ENCODE results near the gene CHN2.

The CHN2 gene

GRCh38 chr7:29278337-29279069, 83.9 kb downstream of the CHN2 start:
- Histone ChIP-seq H3K27me3 (replicated peaks; ENCODE audit: control insufficient read depth, insufficient read depth, low read length, poor library complexity, severe bottlenecking) (no peaks in the 10 kb centered on the region), H3K27ac (ENCODE audit: insufficient read depth, low read length, poor library complexity, severe bottlenecking) (no peak overlapping the region), H3K4me3 (ENCODE audit: insufficient read depth, low read depth, low read length, poor library complexity, severe bottlenecking) (no peak overlapping the region), H3K36me3 (ENCODE audit: control insufficient read depth, insufficient read depth, low read length) (no peaks in the 10 kb centered on the region), H3K9me3 (ENCODE audit: control insufficient read depth, low read length) (no peaks in the 10 kb centered on the region), H3K4me1 (ENCODE audit: control insufficient read depth, insufficient read depth, low read length, poor library complexity, severe bottlenecking) (no peaks in the 10 kb centered on the region)
- DNase-seq: no peak

GRCh38 chr7:29281782-29282541, 87.4 kb downstream of the CHN2 start:
- Histone ChIP-seq H3K4me1 (ENCODE audit: control insufficient read depth, insufficient read depth, low read length, poor library complexity, severe bottlenecking) (no peaks in the 10 kb centered on the region), H3K27ac (ENCODE audit: insufficient read depth, low read length, poor library complexity, severe bottlenecking) (no peak overlapping the region), H3K36me3 (ENCODE audit: control insufficient read depth, insufficient read depth, low read length) (no peaks in the 10 kb centered on the region), H3K27me3 (replicated peaks; ENCODE audit: control insufficient read depth, insufficient read depth, low read length, poor library complexity, severe bottlenecking) (no peaks in the 10 kb centered on the region), H3K4me3 (ENCODE audit: insufficient read depth, low read depth, low read length, poor library complexity, severe bottlenecking) (no peak overlapping the region), H3K9me3 (ENCODE audit: control insufficient read depth, low read length) (no peaks in the 10 kb centered on the region)
- no peak for DNase-seq

GRCh38 chr7:29282819-29283414, 88.3 kb downstream of the CHN2 start:
- Histone ChIP-seq H3K36me3 (ENCODE audit: control insufficient read depth, insufficient read depth, low read length) (no peaks in the 10 kb centered on the region), H3K4me1 (ENCODE audit: control insufficient read depth, insufficient read depth, low read length, poor library complexity, severe bottlenecking) (no peaks in the 10 kb centered on the region), H3K4me3 (ENCODE audit: insufficient read depth, low read depth, low read length, poor library complexity, severe bottlenecking) (no peak overlapping the region), H3K9me3 (ENCODE audit: control insufficient read depth, low read length) (no peaks in the 10 kb centered on the region), H3K27ac (ENCODE audit: insufficient read depth, low read length, poor library complexity, severe bottlenecking) (no peak overlapping the region), H3K27me3 (replicated peaks; ENCODE audit: control insufficient read depth, insufficient read depth, low read length, poor library complexity, severe bottlenecking) (no peaks in the 10 kb centered on the region)
- DNase-seq: no peak

GRCh38 chr7:29284696-29285443, 90.3 kb downstream of the CHN2 start:
- H3K27me3 ChIP-seq (replicated peaks; ENCODE audit: control insufficient read depth, insufficient read depth, low read length, poor library complexity, severe bottlenecking): no peaks in the 10 kb centered on the region
- DNase-seq: no peak
- no peaks in the 10 kb centered on the region for H3K9me3 ChIP-seq (ENCODE audit: control insufficient read depth, low read length)
- H3K4me3 ChIP-seq (ENCODE audit: insufficient read depth, low read depth, low read length, poor library complexity, severe bottlenecking): no peak overlapping the region
- H3K36me3 ChIP-seq (ENCODE audit: control insufficient read depth, insufficient read depth, low read length): no peaks in the 10 kb centered on the region
- no peaks in the 10 kb centered on the region for H3K4me1 ChIP-seq (ENCODE audit: control insufficient read depth, insufficient read depth, low read length, poor library complexity, severe bottlenecking)
- H3K27ac ChIP-seq (ENCODE audit: insufficient read depth, low read length, poor library complexity, severe bottlenecking): no peak overlapping the region

GRCh38 chr7:29285444-29285793, 90.8 kb downstream of the CHN2 start:
- Histone ChIP-seq H3K36me3 (ENCODE audit: control insufficient read depth, insufficient read depth, low read length) (no peaks in the 10 kb centered on the region), H3K4me1 (ENCODE audit: control insufficient read depth, insufficient read depth, low read length, poor library complexity, severe bottlenecking) (no peaks in the 10 kb centered on the region), H3K27ac (ENCODE audit: insufficient read depth, low read length, poor library complexity, severe bottlenecking) (no peak overlapping the region), H3K4me3 (ENCODE audit: insufficient read depth, low read depth, low read length, poor library complexity, severe bottlenecking) (no peak overlapping the region), H3K9me3 (ENCODE audit: control insufficient read depth, low read length) (no peaks in the 10 kb centered on the region), H3K27me3 (replicated peaks; ENCODE audit: control insufficient read depth, insufficient read depth, low read length, poor library complexity, severe bottlenecking) (no peaks in the 10 kb centered on the region)
- no peak for DNase-seq

- H3K4me3 ChIP-seq (ENCODE audit: insufficient read depth, low read depth, low read length, poor library complexity, severe bottlenecking): no peak overlapping the region
These were observed 91.3 kb downstream of the CHN2 start for GRCh38 chr7:29285861-29286260.

GRCh38 chr7:29287366-29287765, 92.8 kb downstream of the CHN2 start:
- Histone ChIP-seq H3K27me3 (replicated peaks; ENCODE audit: control insufficient read depth, insufficient read depth, low read length, poor library complexity, severe bottlenecking) (no peaks in the 10 kb centered on the region), H3K36me3 (ENCODE audit: control insufficient read depth, insufficient read depth, low read length) (no peaks in the 10 kb centered on the region), H3K4me1 (ENCODE audit: control insufficient read depth, insufficient read depth, low read length, poor library complexity, severe bottlenecking) (no peaks in the 10 kb centered on the region), H3K27ac (ENCODE audit: insufficient read depth, low read length, poor library complexity, severe bottlenecking) (no peak overlapping the region), H3K9me3 (ENCODE audit: control insufficient read depth, low read length) (no peaks in the 10 kb centered on the region), H3K4me3 (ENCODE audit: insufficient read depth, low read depth, low read length, poor library complexity, severe bottlenecking) (no peak overlapping the region)
- no peak for DNase-seq

More at GRCh38 chr7:29285861-29286260, 91.3 kb downstream of the CHN2 start:
- no peak overlapping the region for H3K27ac ChIP-seq (ENCODE audit: insufficient read depth, low read length, poor library complexity, severe bottlenecking)
- H3K27me3 ChIP-seq (replicated peaks; ENCODE audit: control insufficient read depth, insufficient read depth, low read length, poor library complexity, severe bottlenecking): no peaks in the 10 kb centered on the region
- H3K4me1 ChIP-seq (ENCODE audit: control insufficient read depth, insufficient read depth, low read length, poor library complexity, severe bottlenecking): no peaks in the 10 kb centered on the region
- H3K36me3 ChIP-seq (ENCODE audit: control insufficient read depth, insufficient read depth, low read length): no peaks in the 10 kb centered on the region
- DNase-seq: no peak
- no peaks in the 10 kb centered on the region for H3K9me3 ChIP-seq (ENCODE audit: control insufficient read depth, low read length)

GRCh38 chr7:29288181-29289091, 93.9 kb downstream of the CHN2 start:
- Histone ChIP-seq H3K36me3 (ENCODE audit: control insufficient read depth, insufficient read depth, low read length) (no peaks in the 10 kb centered on the region), H3K9me3 (ENCODE audit: control insufficient read depth, low read length) (no peaks in the 10 kb centered on the region), H3K27ac (ENCODE audit: insufficient read depth, low read length, poor library complexity, severe bottlenecking) (no peak overlapping the region), H3K4me3 (ENCODE audit: insufficient read depth, low read depth, low read length, poor library complexity, severe bottlenecking) (no peak overlapping the region), H3K27me3 (replicated peaks; ENCODE audit: control insufficient read depth, insufficient read depth, low read length, poor library complexity, severe bottlenecking) (no peaks in the 10 kb centered on the region), H3K4me1 (ENCODE audit: control insufficient read depth, insufficient read depth, low read length, poor library complexity, severe bottlenecking) (no peaks in the 10 kb centered on the region)
- no peak for DNase-seq

Data from effector memory CD4-positive, alpha-beta T cell (primary cell).